Panc1 (cell line): ENCODE results near the gene SLX9. TPM values are rescaled to one million over a fixed set of nuclear protein-coding genes. Genes with fewer than 3 reads are reported as not detected.

Source experiments
- ATAC-seq: fragments of 200-7000 bp; cut with Tn5 transposase; 2 replicates; pipeline ENCODE4 v1.9.1; 2020; ENCODE audit warnings: mild to moderate bottlenecking, moderate library complexity
- BruUV-seq: library from RNA; stranded (reverse); fragments of 400-500 nt; replicated peaks from 2 replicates; lab custom pipeline; 2021; lab: Mats Ljungman, UMichigan
- CTCF ChIA-PET: fragments of 300-600 bp; sonication (Branson Sonifier 250); formaldehyde crosslinking; loops from one replicate; lab custom pipeline; 2022; ENCODE audit warnings: antibody characterized with exemption; lab: Charles Lee
- POLR2A ChIA-PET: fragments of 300-600 bp; sonication (Branson Sonifier 250); formaldehyde crosslinking; loops from one replicate; lab custom pipeline; 2022; ENCODE audit warnings: antibody characterized with exemption; lab: Charles Lee
- DNase-seq: peaks from one replicate; pipeline ENCODE4 v3.0.0-alpha.2; 2010; ENCODE audit warnings: low read depth, low spot score
- H3K27ac ChIP-seq: 2 replicates; pipeline ENCODE4 v1.5.1; 2011; ENCODE audit warnings: mild to moderate bottlenecking, low read length, inconsistent platforms
- H3K27me3 ChIP-seq: fragments of 200-500 bp; sonication (Bioruptor generic); 2 replicates; pipeline ENCODE4 v1.6.0; 2014; ENCODE audit warnings: low read length, inconsistent platforms; ENCODE audit not compliant: control insufficient read depth, insufficient read depth
- H3K36me3 ChIP-seq: fragments of 200-500 bp; sonication (Bioruptor generic); 2 replicates; pipeline ENCODE4 v1.5.1; 2014; ENCODE audit warnings: inconsistent platforms, mild to moderate bottlenecking, low read length, moderate library complexity; ENCODE audit not compliant: control insufficient read depth, insufficient read depth
- H3K4me1 ChIP-seq: 2 replicates; pipeline ENCODE4 v1.5.1; 2011; ENCODE audit warnings: inconsistent platforms, mild to moderate bottlenecking, low read length, moderate library complexity; ENCODE audit not compliant: control insufficient read depth, insufficient read depth
- H3K4me3 ChIP-seq, 2 experiments: 2 replicates each; pipeline ENCODE4 v1.5.1; 2011 to 2012; ENCODE audit warnings: low read depth in 2 of 2, low read length in 2 of 2, mild to moderate bottlenecking in 2 of 2, inconsistent platforms in 1 of 2, moderate library complexity in 1 of 2
- H3K9me3 ChIP-seq: fragments of 200-500 bp; sonication (Bioruptor generic); 2 replicates; pipeline ENCODE4 v1.5.1; 2014; ENCODE audit warnings: low read depth, mild to moderate bottlenecking, inconsistent platforms, low read length, moderate library complexity; ENCODE audit not compliant: control insufficient read depth, insufficient read depth
- CTCF ChIP-seq: fragments of 450-650 bp; IDR thresholded peaks from 2 replicates; pipeline ENCODE4 v1.5.1; 2017; ENCODE audit warnings: mild to moderate bottlenecking
- POLR2AphosphoS5 ChIP-seq: IDR thresholded peaks from 2 replicates; pipeline ENCODE4 v1.6.1; 2012; ENCODE audit warnings: mild to moderate bottlenecking, low read depth, low read length, moderate library complexity
- REST ChIP-seq, 2 experiments: IDR thresholded peaks; 2 replicates each; pipeline ENCODE4 v1.6.1; 2011 to 2012; ENCODE audit warnings: low read depth in 2 of 2, control low read depth in 1 of 2, low read length in 1 of 2, mild to moderate bottlenecking in 1 of 2, moderate library complexity in 1 of 2; ENCODE audit not compliant: insufficient read depth in 1 of 2
- SIN3A ChIP-seq: IDR thresholded peaks from 2 replicates; pipeline ENCODE4 v1.6.1; 2012; ENCODE audit warnings: low read depth, mild to moderate bottlenecking, low read length, moderate library complexity, borderline replicate concordance; ENCODE audit not compliant: insufficient read depth
- TCF7L2 ChIP-seq: IDR thresholded peaks from 2 replicates; pipeline ENCODE4 v1.6.1; 2011; ENCODE audit warnings: mild to moderate bottlenecking, low read depth, low read length, inconsistent platforms
- in situ Hi-C: cut with HindIII; loops from 2 replicates; pipeline ENCODE4 v1.10.0; 2016; ENCODE audit warnings: low sequenced_read_pairs, low pct_unique_long_range_greater_than_20kb
- intact Hi-C: fragments of 100-400 bp; cut with micrococcal nuclease; formaldehyde crosslinking; loops from one replicate; pipeline ENCODE4 v1.10.0; 2022; ENCODE audit not compliant: unreplicated experiment
- total RNA-seq: library from RNA; stranded (reverse); gene quantifications from one replicate; pipeline ENCODE4 v1.2.1, GENCODE V29; 2021; ENCODE audit not compliant: unreplicated experiment

SLX9 gene
- total RNA-seq, 1 experiment from 2014 or later: 50.9 TPM

- TF ChIP-seq TCF7L2: no peak
- TF ChIP-seq CTCF: no peak
- no peak for TF ChIP-seq POLR2AphosphoS5
- no peak for TF ChIP-seq SIN3A
- TF ChIP-seq REST (IDR thresholded peaks at IDR 0.05; ENCODE audit: insufficient read depth in 1 of 2, low read depth in 2 of 2, low read length in 1 of 2): no peak
- in situ Hi-C loops: no loop called here
- H3K27me3 ChIP-seq: no peaks in the 10 kb centered on the region
- intact Hi-C loops: no loop called here
- no TSS peak for BruUV-seq
- ATAC-seq (no peak), DNase-seq (no peak)
- peaks cover 23% of the 10 kb centered on the region for H3K4me1 ChIP-seq
- ChIA-PET POLR2A (no interaction called here), CTCF (no interaction called here)
- H3K4me3 ChIP-seq: no peak overlapping the region
- H3K36me3 ChIP-seq: no peaks in the 10 kb centered on the region
- H3K27ac ChIP-seq: no peak overlapping the region
- no peaks in the 10 kb centered on the region for H3K9me3 ChIP-seq
These were observed 21.7 kb upstream of the SLX9 start for GRCh38 chr21:44918107-44918470.

- CTCF ChIA-PET: no interaction called here
- no peaks in the 10 kb centered on the region for H3K9me3 ChIP-seq
- H3K27me3 ChIP-seq: no peaks in the 10 kb centered on the region
- BruUV-seq: no TSS peak
- DNase-seq (no peak), ATAC-seq (no peak)
- POLR2A ChIA-PET: no interaction called here
- H3K27ac ChIP-seq: no peak overlapping the region
- in situ Hi-C loops: no loop called here
- H3K4me3 ChIP-seq: no peak overlapping the region
- H3K4me1 ChIP-seq: peaks cover 18% of the 10 kb centered on the region
- intact Hi-C loops: no loop called here
- no peaks in the 10 kb centered on the region for H3K36me3 ChIP-seq
- TF ChIP-seq POLR2AphosphoS5 (no peak), TCF7L2 (no peak), SIN3A (no peak), REST (IDR thresholded peaks at IDR 0.05; ENCODE audit: insufficient read depth in 1 of 2, low read depth in 2 of 2, low read length in 1 of 2) (no peak), CTCF (no peak)
These were observed 21.2 kb upstream of the SLX9 start for GRCh38 chr21:44918581-44919033.
